Fibroblast of skin of back (primary cell): ENCODE measurements around the gene KLHL29.

ENCODE experiments used
- DNase-seq: peaks from one replicate; pipeline ENCODE4 v3.0.0-alpha.2; 2013

KLHL29 gene

DNA sequence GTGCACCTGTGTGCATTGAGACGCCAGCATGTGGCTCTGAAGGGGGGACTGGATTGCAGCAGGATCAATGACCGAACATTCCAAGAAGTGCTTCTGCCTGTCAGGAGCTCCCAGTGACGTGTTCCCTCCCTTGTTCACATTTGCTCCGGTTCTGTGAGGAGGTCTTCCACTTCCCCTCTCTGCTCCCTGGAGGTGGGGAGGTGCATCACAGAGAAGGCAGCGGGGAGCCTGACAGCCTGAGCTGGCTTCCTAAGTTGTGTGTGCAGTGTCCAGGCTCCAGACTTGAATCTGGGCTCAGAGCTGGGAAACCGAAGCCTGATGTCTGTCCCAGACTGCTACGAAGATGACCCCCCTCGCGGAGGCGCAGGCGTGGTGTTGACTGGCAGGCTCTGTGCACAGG is 171.0 kb downstream of the KLHL29 start:
- DNase-seq = no peak

DNA sequence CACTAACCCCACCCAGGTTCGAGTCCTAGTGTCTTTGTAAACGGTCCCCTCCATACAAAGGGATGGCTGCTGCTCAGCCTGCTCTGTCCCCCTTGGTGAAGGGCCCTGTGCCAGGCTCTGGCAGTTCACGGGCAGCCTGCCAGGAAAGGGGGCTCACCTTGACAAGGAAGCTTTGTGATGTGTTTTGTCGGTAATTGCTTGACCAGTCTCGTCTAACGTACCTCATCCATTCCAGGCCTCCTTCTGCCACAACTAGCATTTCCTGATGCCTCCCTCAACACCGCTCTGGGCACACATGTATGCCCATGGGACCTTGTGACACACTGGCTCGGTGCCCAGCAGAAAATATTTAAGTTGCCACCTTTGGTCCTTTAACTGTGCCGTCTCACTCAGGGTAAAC is 171.9 kb downstream of the KLHL29 start:
- no peak for DNase-seq

DNA sequence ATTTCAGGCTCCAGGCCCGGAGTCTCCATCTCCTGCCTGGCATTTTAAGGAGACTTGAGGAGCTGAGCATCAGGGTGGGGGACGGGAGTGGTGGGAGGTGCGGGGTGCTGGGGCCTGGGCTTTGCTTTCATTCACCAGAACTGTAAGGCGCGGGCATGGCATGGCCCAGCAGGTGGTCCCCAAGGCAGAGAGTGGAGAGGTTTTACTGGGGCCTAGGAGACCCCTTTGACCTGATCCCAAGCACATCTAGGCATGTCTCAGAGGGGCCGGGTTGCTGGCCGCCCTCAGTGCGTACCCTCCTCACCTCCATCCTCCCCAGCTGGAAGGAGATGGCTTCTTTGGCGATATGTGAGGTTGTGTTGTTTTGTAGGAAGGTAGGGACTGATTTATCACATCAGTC is 172.5 kb downstream of the KLHL29 start:
- DNase-seq = no peak

DNA sequence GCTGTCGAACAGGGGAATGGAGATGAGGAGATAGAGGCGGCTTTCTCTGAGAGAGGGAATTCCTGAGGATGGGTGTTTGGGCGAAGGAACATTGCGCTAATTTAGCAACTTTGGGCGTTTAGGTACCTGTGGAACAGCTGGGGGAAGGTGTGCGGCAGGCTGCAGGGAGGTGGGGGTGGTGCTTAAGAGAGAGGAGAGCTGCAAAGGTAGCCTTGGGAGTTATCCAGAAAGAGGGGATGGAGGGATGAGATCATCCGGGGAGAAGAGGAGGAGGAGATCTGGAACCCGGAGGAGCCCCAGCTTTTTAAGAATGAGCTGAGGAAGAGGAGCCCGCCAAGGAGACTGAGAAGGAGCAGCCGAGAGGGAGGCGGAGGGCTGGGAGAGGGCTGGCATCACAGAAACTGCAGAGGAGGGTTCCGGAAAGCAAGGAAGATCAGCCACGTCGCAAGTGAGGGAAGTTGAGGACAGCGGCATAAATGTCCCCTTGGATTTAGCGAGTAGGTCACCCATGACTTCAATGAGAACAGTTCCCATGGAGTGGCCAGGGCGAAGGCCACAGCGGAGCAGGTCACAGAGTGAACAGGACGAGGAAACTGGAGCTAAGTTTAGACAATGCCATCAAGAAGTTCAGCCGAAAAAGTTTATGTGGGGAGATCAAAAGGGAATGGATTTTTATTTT is 174.7 kb downstream of the KLHL29 start:
- DNase-seq = no peak

DNA sequence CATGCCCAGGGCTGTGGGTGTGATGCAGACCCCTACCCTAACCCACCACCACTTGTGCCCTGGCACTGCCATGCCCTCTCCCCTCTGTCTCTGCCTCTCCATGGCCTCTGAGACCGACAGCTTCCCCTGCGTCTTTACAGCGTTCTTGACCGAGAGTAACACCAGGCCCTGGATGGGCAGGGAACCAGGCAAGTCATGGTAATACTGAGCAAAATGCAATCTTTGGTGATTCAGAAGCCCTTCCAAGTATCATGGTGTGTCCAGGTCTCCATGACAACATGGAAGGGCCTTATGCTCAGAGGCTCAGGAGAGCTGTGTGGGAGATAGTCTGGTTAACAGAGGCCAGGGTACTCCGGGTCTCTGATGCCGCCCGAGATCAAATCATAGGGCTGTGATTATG is 176.1 kb downstream of the KLHL29 start:
- no peak for DNase-seq

DNA sequence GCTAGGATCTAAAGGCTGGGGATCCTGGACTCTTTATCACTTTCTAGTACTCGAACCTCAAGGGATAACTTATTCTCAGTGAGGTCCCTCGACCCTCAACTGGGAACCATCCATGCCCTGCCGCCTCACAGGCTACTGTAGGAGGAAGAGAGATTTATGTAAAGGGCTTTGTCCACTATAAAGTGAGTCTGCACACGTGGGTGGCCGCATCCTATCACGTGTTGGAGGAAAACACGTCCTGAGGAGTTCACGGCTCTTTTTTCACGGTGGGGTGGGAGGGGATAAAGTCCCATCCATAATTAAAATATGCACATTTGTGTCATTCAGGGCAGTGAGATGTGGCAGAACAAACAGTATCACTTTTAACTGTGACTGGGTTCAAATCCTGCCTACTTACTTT is 176.6 kb downstream of the KLHL29 start:
- DNase-seq = no peak

DNA sequence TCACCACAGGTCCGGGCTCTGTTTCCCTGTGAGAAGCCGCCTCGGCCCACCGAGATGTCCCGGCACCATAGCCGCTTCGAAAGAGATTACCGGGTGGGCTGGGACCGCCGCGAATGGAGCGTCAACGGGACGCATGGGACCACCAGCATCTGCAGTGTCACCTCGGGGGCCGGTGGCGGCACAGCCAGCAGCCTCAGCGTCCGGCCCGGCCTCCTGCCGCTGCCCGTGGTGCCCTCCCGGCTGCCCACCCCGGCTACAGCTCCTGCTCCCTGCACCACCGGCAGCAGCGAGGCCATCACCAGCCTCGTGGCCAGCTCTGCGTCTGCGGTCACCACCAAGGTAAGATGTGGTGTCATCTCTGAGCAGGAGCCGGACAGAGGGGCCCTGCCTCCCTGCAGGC is 177.2 kb downstream of the KLHL29 start:
- no peak for DNase-seq

DNA sequence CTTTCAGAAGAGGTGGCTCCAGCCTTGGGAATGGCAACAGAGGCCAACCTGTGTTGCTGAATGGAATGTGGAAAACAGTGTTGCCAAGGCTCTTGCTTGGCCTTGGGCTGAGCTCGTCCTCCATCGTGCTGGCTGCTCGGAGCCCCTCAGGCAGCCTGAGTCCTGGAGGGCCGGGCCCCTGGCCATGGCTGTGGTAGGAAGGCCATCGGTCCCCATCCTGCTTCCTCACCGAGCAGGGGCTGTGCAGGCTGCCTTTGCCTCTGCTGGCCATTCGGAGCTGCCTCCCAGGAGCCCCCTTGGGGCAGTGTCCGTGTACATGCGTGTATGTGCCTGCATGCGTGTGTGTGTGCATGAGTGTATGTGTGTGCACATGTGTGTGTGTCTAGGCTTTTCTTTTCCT is 178.2 kb downstream of the KLHL29 start:
- no peak for DNase-seq

DNA sequence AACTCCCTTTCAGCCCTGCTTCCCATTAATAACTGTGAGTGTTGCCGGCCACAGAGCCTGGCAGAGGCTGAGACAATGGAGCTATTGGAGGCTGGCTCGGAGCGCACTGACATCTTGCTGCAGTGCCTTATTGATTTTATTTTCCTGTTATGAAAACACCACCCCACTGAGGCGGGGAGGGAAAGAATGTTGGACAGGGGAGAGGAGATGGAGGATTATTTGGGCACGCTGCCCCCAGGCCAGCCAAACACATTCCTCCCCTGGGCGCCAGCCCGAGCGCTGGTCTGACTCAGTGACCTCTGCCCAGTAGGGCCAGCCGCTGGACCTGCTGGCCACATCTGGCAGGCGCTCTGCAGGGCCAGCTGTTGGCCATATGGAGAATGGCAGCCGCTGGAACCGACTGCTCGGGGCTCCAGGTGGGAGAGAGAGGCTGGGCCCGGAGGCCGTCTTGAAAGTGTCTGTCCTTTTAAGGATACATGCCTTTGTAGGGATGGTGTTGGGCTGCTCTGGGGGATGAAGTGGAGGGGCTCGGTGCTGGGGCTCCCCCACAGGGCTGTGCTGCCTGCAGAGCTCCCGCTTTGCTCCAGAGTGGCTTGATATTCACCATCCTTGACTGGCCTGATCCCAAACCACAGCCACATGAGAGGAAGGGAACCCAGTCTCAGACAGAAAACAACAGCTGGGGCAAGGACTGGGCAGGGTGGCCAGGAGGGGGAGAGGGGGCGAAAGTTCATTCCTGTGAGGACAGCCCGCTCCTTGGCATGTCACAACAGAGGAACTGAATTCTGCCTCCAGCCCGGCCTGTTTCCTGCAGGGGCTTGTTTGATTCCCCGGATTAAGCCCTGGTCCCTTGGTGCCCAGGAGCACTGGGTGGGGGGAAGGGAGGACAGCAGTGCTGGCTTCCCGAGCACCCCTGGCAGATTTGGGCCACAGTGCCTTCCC is 179.0 kb downstream of the KLHL29 start:
- DNase-seq = peak; percentile 36

DNA sequence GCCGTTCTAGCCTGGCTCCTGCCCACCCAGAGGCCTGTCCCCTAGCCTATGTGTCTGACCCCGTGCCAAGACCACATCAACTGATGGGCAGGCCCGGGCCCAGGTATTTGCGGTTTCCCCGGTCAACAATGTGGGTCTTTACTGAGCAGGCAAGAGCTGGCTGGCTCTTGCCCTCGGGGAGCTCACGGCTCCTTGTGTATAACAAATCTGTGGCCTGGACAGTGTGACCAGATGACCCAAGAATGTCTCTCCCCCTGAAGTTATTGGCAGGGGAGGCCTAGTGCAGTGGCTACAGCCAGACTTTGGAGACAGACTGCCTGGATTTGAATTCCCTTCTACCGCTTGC is 179.6 kb downstream of the KLHL29 start:
- no peak for DNase-seq

DNA sequence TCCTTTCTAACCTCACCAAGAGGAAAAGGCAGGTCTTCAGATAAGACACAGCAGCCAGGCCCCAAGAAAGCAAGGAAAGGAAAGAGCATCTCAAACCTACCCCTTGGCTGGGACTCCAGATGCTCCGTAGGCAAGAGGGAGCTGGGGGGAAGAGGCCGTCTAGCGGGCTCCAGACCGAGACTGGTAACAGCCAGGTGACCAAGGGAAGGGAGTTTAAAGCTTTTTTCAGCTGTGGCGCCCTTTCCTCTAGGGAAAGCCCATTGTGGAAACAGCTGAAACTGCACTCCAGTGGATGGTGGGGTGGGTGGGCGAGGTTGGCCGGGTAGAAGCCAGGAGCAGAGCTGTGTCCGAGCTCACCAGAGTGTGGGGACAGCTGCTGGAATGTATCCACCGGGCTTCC is 180.4 kb downstream of the KLHL29 start:
- no peak for DNase-seq

DNA sequence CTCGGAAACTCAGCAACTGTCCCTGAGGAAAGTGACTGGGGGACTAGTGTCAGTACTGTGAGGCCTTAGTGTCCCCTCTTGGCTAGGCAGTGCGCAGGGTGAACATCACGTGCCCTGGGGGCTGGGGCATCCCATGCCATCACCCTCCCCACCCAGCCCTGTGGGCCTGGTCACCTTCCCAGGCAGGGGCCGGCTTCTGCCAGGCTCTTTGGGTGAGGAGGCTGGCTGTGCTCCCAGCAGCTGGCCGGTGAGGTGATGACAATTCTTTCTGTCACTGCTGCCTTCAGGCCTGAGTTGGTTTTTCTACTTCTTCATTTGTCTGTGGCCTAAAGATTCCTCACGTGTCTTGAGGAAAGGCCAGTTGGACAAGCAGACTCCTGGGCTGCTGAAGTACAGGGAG is 180.8 kb downstream of the KLHL29 start:
- DNase-seq = no peak

DNA sequence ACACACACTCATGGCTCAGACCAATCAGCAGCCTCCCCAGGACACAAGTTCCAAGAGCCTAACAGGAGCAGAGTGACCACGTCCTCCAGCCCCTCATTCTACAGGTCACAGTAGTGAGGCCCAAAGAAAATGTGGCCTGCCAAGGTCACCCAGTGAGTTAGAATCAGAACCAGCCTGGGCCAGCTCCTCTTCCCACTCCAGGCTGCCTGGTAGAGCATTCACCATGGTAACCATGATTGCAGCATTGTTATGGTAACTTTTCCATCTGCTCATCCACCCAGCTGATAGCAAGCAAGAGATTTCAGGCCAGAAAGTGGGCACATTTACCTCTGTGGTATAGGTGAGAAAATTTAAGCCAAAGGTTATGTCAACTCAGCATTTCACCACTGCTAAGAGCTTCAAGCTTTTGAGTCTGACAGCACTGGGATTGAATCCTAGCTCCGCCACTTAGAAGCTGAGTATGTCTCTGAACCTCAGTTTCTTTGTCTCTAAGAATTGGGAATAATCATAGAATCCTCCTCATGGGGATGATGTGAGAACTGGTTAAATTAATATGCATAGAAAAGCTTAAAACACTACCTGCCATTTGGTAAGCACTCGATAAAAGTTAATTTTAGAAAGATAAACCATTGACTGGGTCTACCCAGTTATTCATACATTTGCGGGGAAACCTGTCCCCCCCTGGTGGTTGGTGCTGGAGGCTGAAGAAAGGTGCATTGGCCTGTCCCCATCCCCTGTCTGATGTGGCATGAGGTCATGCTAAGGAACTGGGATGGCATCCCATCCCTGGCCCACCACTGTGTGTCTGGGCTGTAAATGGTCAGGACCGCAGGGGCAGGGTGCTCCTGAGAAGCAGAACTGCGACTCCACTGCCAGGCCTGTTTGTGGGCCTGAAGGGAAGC is 181.5 kb downstream of the KLHL29 start:
- no peak for DNase-seq

DNA sequence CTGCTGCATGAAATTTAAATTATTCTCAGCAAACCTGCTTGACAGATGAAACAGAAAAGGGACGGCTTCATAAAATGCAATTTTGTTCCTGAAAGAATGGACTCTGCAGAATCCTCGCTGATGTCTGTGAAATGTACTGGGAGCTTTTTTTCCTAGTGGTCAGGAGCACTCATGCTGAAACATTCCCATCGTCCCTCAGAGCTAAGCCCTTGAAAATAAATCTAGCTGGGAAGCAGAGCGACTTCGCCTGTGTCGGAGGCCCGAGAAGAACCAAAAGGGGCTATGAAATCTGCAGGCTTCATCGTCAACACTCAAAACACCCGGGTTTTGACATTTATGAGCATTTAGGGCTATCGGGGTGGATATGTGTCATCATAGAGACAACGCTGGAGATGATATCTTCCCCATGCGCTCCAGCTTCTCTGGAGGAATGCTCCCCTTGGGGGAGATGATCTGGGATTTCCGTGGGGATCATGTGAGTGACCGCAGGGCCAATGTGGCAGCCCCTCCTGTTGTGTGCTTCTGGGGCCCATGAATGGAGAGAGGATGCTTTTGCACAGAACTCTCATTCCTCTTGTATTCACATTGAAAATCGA is 182.3 kb downstream of the KLHL29 start:
- DNase-seq = no peak

DNA sequence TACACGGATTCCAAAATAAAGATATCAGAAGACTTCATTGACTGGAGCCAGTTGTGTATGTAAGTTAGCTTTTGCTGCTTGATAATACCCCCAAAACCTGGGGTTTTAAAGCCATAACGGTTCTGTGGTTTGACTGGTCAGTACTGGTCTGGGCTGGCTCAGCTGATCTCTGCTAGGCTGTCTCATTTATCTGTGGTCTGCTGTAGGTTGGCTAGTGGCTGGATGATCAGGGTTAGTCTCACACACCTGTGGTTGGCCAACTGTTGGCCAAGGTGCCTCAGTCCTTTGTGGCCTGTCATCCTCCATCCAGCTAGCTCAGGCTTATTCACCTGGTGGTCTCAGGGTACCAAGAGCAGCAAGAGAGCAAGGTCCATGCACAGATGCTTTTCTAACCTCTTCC is 183.2 kb downstream of the KLHL29 start:
- DNase-seq = no peak

DNA sequence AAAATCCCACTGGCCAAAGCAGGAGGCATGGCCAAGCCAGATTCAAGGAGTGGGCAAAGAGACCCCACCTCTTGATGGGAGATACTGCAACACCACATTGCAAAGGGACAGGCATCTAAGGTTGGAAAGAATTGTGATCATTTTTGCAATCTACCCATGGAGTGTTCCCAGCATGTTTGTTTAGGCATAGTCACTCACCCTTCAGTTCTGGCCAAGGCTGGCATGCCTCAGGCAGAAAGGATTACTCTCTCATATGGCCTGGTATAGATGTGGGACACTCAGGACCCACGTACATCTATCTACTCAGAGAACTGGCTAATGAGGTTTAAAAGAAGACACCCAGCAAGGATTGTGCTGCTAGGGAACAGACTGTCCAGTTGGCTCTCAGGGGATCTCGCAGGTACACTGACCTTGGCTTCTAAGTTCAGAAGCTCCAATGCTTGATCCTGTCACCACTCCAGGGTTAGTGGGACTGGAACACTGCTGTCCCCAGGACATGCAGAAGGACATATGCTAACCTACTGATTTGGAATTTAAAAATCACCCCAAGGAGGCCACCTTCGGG is 183.7 kb downstream of the KLHL29 start:
- no peak for DNase-seq

DNA sequence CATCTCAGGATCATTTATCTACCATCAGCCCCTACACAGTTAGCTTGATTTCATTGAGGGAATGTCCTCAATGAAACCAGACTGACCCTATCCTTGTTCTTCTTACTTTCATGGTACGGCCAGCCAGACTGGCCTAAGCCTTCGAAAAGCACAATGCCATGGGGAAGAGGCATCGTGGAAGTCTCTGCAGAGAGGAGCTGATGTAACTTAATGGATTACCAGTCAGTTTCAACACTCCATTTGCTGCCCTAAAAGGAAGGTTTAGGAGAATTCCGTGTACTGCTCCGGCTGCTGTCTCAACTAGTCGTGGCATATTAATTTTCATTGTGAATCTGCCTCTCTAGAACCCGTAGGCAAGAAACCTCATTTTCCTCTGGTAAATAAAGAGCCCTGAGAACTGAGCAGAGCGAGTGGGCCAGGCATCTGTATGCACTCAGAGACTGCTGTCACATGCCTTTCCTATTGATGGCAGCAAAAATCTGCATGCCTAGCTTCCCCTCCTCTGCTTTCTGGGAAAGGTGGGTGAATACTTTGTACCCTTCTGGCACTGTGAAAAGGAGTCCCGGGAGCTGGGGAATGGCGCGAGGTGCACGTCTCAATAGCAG is 184.9 kb downstream of the KLHL29 start:
- no peak for DNase-seq

DNA sequence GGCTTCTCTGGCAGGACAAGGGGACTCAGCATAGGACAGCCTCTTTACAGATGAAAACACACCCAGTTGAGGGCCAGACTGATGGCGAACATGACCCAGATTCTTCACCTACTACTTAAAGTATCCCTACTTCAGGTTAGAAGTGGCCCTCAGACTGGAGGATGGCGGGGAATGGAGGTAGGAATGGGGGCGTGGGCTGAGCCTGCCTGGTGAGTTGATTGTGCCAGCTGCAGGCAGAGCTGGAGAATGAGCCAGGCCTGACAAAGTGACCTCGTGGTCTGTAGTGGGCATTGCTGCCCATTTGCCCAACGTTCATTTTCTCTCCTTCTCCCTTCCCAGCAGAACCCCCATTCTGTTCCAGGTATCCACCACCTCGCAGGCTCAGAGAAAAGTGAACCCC is 186.1 kb downstream of the KLHL29 start:
- no peak for DNase-seq

DNA sequence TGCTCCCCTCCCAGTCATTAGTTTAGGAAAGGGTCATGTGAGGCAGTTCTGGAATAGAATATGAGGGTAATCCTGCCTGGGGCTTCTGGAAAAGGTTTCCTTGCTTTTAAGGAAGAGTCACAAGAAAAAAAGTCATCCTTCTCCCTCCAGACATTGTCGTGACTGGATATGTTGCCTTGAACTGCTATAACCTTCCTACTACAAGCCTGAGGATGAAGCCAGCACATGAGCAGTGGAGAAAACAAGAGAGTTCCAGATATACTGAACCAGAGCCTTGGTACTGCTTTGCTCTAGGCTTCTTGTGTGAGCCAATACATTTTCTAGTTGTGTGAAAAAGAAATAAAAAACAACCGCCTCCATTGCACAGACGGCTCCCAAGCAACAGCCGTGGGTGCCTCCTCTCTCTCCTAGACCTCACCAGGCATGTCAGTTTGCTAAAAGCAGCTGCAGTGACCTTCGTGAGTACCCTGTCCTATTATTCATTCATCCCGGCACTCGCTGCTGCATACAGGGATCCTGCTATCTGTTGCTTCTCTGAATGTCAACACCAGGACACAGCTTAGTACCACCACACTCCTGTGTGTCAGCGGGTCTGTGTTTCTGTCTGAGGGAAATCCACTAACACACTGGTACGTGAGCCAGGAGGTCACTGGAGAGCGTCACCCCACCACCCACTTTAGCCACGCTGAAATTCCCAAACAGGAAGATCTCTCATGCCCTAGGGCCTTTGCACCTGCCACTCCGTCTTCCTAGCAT is 186.7 kb downstream of the KLHL29 start:
- no peak for DNase-seq

DNA sequence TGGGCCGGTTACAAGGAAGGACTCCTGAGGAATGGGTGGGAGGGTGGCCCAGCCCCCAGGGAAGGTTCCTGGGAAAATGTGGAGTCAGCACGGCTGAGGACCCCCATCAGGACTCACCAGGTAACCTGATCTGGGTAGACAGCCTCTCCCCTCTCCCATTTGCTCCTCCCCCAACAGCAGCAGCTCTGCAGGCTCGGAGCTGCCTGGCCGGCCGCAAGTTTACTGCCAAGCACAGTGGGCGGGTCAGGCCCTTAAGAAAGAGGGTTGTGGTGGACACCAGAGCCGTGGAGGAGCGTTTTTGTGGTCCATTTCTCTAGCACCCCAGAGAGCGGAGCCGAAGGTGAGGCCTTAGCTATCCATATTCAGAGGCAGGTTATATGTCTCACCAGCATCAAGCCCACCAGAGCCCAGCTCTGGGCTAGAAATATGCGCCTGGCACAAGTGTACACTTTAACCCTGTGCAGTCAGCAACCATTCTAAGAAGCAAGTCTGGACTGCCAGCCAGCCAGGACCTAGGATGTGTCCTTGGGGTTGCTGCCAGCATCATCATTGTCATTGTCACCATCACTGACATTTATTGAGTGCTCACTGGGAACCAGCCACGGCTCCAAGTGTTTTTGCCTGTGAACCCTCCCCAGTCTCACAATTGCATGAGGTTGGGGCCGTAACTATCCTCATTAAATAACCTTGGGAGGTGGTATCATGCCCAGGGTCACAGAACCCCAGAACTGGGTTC is 190.1 kb downstream of the KLHL29 start:
- DNase-seq = no peak
